ENCODE measurements around the gene PRRX2.

DNA sequence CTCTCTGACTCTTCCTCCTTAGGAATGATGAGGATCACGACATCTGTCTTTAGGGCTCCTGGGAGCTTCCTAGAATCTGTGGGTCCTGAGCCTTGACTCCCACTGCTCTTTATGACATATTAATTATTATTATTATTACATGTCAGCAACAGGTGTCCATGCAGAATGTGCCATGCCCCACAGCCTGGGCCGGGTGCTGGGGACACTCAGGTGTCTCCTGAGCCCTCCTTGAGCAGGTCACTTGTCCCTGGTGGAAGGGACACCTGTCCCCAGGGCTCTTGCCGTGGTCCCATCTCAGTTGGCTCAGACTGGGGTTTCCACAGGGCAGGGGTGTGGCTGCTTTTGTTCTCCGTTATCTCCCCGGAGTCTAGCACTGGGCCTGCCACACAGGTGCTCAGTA is 53.2 kb downstream of the PRRX2 start:
- TF ChIP-seq POLR2A (IDR thresholded peaks at IDR 0.05): no peak
- no peak for TF ChIP-seq CTCF (IDR thresholded peaks at IDR 0.05 in 4 of 5, conservative IDR thresholded peaks at IDR 0.05 in 1 of 5)

Data from gastrocnemius medialis (tissue), 4 donors.